NCI-H82 treated with DMSO at 0.1 percent for 48 hours (cell line): ENCODE measurements around the gene ASIC1.

Source experiments
- DNase-seq: peaks from one replicate; lab custom pipeline; 2025; ENCODE audit not compliant: unreplicated experiment; lab: John Stamatoyannopoulos, UW

ASIC1 gene

DNA sequence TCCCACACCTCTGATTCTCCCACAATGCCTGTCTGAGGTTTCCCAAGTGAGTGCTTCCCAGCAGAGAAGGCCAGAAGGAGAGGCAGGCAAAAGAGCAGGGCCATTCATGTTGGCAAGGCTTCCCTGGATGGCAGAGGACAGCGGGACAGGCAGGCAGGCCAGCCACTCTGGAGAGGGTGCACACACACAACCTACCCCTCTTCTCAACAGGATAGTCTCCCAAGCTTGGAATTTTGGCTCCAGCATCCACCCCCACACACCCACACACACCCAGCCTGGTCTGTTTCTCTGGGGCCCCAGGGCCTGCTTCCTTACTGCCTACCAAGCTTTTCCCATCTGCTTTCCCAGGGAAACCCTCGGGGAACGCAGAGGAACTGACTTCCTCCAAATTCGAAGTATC is 16.7 kb upstream of the ASIC1 start:
- no peak for DNase-seq

DNA sequence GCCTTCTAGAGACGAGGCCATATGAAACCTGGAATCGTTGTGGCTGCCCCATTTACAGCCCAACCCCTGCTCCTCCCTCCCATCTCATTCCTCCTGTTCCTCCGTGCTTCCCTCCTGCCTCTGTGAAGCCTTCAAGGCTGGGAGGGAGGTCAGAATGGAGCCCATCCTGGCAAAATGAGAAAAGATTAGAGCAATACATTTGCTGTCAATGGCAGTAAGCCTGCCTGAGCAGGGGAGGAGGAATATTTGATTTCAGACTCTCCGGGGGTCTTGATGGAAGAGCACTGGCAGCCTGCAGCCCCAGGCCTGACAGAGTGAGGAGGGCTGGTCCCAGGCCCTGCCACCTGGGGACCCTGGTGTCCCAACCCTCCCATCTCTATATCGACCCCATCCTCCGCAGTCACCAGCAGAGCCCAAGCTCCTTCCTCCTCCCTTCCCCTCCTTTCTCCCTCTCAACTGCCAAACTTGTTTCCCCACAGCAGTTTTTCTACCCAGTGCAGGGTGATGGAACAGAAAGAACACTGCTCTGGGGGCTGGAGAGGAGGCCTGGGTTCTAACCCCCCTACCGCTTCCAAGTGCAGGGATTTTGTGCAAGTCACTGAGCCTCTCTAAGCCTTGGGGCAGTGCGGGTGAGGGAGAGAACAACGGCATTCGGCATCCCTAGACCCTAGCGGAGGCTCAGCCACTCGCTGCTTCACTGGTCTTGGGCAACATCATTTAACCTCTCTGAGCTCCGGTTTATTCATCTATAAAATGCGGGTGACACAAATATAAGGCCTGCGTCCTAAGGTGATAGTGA is 16.1 kb upstream of the ASIC1 start:
- no peak for DNase-seq

DNA sequence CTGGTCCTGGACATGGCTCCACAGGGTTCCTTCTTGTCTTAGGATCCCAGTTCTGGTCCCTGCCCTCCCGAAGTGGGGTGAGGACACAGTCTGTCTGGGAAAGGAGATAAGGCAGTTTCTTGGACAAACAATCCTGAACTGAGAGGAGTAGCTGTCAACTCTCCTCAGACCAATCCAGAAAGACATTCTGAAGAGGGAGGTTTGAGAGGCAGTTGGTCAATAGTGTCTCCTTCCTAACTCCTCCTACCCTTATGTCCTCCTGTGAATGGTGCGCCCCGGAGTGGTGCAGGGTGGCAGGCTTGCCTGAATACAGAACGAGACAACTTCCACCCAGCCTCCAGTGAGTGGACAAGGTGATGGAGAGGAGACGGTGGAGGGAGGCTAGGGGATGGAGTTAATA is 15.4 kb upstream of the ASIC1 start:
- no peak for DNase-seq

DNA sequence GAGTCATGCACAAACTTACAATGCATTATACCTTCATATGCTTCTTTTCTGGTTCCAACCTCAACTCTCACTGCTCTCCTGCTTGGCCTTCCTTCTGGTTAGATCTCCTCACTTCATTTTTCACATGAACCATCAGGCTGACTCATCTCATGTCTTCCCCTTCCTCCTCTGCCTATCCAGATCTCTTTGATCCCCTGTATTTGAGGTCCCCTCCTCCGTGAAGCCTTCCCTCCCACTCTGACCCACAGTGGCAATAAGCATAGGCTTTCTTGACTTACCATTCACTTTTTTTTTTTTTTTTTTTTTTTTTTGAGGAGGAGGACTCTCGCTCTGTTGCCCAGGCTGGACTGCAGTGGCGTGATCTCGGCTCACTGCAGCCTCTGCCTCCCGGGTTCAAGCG is 14.7 kb upstream of the ASIC1 start:
- DNase-seq: no peak

DNA sequence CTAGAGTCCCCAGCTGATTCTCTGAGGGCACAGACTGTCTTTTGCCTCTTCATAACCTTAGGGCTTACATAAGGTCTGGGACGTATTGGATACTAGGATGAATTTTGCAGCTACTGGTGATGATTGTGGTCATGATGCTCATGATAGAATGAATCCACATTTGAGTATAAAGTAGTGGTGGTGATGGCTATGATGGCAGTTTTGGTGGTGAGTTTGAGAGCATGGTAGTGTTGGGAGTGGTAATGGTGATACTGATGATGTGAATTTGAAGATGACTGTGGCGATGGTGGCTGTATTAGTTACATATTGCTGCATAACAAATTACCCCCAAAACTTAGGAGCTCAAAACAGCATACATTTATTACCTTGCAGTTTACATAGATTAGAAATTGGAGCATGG is 14.1 kb upstream of the ASIC1 start:
- no peak for DNase-seq

DNA sequence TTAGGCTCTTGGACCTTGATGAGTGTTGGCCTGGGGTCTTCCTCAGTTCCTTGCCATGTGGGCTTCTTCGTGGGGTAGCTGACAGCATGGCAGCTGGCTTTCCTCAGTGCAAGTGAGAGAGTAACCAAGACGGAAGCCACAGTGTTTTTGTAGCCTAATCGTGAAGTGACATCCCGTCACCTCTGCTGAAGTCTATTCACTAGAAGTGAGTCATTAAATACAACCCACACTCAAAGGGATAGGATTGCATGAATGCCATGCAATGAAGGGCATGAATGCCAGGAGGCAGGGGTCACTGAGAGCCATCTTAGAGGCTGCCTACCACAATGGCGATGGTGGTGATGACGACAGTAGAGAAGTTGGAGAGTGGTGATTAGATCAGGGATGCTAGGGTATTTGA is 13.5 kb upstream of the ASIC1 start:
- DNase-seq: no peak

DNA sequence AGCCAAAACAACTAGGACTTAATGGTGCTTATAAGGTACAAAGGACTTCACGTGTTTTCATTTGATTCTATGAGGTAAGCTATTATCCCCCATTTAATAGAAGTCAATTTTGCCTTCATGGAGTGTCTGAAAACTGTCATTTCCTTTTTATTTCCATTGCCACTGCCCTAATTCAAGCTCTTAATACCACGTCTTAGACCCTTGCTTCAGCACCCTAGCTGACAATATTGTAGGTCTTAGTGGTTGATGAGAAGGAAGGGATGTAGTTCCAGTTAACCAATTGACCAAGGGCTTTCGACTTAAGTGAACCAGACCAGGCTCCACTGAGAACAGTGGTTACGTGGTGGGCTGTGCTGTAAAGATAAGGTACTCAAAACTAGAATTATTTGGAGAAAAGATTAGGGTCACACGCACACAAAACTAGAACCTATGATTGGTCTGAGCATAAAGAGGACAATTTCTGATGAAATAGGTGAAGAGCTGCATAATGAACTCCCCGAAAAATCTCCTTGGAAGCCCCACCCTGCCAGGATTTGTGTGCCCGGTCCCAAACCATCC is 9.6 kb upstream of the ASIC1 start:
- DNase-seq: no peak

DNA sequence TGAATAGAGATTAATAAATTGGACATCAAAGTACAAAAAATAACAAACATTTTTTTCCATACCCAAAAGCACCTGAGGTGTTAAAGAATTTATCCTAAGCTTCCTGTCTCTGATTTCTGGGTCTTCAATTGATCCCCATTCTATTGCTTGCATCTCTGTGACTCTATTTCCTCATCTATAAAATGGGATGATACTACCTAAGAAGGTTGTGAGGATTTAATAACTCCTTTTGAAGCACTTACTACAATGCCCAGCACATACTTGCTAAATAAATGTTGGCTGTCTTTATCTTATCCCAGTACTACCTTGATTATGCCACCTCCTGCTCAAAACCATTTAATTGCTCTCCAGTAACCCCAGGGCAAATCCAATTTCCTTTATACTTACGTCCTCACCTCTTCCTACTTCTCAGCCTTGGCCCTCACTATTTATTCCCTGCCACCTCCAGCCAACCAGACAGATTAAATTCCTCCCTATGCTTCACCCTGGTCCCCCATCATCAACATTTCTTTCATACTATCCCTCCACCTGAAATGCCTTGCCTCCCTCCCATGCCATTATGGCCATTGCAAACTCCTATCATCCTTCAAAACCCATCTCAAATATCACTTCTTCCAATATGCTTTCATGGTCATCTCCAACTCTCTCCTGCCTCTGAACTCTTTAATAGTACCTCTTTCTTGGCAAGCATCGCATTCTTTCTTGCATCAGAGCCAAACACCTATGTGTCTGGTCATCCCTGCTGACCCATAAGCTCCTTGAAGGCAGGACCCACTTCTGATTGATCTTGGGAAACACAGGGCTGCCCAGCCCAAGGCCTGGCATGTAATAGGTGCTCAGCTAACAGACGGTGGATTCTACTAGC is 7.9 kb upstream of the ASIC1 start:
- DNase-seq: peak; percentile 20

DNA sequence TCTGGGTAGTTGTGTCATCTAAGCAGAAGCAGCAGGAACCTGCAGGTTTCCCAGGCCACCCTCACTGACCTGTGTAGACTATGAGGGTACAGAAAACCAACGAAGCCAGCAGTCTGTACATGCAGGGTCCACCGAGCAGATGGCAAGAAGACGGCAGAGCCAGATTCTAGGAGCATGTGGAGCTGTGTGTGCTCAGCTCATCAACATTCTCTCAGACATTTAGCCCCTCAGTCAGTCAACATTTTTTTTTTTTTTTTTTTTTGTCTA is 7.3 kb upstream of the ASIC1 start:
- no peak for DNase-seq

DNA sequence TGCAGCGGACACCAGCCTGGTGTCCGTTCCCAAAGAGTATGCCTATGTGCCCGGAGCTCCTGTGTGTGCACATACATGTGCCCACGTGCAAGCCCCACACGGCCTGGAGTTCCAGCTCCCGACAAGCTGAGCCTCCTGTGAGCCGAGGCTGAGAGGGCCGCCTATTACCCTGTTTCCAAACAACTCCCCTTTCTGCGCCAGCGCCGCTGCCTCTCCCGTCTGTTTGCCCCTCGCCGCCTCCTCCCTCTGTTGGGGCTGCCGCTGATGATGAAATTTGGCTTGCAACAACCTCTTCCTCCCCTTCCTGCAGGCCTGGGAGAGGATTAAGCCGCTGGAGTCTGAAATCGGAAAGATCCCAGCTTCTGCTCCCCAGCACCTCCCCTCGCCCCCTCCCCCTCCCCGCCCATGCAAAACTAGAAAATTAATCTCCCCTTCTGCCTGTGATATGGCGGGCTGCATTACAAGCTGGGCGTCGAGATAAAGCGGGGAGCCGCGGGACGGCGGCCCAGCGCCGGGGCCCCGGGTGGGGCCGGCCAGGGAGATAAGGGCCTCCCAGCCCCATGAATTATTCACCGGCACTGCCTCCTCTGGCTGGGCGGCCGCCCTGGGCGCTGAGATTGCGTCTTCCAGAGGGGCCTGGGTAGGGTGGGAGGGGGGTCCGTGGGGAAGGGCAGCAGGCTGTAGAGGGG is 6.8 kb upstream of the ASIC1 start:
- DNase-seq: peak; percentile 66

DNA sequence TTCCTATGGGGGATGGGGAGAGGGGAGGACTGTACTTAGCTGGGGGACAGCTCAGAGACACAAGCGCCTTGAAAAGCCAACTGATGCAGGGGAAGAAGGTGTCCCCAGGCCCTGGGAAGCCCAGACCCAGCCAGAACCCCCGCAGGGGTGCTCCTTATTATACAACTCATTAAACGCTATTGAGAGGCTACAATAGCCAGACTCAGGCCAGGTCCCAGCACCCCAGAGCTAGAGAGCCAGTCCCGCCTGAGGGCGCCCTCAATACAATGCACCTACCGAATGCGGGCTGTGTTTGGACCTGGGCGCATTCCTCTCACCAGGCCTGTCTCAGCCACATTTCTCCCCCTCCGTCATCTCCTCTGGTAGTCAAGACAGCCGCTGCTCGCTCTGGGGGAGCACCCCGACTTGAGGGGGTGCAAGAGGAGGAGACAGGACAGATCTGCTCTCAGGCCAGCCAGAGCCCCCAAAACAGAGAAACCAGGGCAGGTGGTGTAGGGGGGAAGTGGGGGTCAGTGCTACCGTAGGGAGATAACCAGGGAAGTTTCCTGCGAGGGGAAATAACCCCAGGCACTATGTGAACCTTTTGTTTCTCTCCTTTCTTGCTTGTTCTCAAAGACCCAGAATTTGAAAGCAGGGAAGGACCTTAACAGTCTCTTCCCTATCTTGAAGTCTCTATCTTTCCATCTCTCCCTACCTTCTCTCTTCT is 6.1 kb upstream of the ASIC1 start:
- no peak for DNase-seq

DNA sequence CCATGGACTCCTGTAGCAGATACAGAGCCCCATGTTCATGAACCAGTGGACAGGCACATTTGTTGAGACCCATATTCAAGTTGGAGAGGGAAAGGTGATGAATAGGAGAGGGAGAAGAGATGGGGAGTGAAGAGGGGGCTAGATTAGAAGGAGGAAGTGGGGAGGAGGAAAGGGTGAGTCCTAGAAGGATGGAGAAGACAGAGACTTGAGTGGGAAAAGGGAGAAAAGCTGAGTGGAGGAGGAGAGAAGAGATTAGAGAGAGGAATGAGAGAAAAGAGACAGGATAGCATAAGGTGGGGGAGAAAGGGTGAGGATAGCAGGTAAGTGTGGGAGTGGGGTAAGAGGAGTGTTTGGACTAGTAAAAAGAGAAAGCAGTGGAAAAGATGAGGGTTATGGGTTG is 4.9 kb upstream of the ASIC1 start:
- DNase-seq: no peak

DNA sequence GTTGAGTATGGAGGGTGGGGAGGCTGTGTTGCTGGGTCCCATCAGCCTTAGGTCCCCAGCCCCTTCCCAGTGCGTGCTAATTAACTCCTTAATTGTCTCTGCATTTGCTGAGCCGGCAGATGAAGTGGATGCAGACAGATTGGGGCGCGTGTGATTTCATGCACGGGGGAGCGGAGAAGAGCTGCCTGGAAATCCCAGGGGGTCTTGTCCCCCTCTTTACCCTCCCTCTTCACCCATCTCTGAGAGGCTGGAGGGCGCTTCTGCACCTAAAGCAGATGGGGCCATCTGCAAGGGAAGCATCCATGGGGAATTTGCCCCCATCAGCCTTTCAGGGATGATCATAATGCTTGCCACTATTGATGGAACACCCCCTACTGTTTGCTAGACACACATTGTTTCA is 4.4 kb upstream of the ASIC1 start:
- no peak for DNase-seq

DNA sequence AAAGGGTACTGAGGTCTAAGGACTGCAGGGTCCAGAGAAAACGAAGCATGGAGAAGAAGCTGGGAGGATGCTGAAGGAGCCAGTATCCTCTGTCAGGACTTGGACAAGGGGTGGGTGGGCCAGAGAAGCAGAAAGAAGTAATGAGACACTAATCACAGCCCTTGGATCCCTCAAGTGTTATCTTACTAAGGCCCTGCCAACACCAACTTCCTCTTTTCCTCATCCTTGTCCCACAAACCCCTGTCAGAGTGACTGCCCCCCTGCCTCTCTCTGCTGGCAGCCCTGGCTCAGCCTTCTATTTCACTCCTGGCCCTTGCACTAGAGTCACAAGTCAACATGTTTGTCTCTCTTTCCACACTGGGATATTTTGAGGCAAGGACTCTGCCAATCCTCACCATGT is 3.8 kb upstream of the ASIC1 start:
- no peak for DNase-seq

DNA sequence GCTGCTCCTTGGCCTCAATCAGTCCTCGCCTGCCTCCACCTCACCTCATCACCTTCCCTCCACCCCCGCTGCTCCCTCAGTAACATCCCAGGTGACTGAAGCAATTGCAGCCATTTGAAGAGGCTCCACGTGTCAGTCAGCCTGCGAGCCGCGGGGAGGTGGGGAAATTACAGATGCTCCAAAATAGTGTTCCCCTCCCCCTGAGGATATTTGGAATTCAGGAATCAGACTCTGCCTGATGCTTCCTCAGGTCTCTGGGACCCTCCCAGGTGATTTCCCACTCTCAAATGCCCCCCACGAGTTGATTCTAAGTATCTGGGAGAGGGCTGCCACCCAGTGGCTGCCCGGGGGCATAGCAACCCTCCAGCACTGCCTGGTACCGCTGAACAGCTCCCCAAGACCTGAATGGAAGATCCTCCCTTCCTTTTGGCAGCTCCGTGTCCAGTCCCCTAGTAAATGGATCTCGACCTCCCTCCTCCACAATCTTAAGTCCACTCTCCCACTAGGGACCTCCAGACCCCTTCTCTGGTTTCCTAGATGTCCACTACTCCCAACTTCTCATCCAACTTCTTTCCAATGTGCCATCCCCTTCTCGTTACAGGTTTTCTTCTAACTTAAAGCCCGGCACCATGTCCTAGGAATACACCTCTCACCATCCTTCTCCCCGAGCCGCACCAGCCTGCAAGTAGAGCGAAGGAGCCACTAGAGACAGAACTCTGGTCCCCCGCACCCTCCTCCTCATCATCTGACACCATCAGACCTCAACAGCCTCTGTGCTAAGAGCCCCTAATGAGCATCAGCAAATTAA is 1.4 kb upstream of the ASIC1 start:
- peak; percentile 35 for DNase-seq

DNA sequence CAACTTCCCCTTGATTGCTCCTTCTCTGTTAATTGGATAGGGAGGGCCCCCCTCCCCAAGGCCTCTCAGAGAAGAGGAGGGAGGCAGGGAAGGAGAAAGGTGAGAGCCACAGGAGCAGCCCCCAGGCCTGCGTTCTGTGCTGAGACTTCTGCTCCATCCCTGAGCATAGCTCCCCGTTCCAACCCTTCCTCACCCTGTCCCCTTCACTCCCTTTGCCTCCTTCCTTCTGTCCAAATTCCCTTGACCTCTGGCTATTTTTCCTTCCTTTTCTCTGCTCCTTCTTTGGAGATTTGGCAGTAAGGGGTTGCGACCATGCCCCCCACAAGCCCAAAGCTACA is 788 bp upstream of the ASIC1 start:
- no peak for DNase-seq

DNA sequence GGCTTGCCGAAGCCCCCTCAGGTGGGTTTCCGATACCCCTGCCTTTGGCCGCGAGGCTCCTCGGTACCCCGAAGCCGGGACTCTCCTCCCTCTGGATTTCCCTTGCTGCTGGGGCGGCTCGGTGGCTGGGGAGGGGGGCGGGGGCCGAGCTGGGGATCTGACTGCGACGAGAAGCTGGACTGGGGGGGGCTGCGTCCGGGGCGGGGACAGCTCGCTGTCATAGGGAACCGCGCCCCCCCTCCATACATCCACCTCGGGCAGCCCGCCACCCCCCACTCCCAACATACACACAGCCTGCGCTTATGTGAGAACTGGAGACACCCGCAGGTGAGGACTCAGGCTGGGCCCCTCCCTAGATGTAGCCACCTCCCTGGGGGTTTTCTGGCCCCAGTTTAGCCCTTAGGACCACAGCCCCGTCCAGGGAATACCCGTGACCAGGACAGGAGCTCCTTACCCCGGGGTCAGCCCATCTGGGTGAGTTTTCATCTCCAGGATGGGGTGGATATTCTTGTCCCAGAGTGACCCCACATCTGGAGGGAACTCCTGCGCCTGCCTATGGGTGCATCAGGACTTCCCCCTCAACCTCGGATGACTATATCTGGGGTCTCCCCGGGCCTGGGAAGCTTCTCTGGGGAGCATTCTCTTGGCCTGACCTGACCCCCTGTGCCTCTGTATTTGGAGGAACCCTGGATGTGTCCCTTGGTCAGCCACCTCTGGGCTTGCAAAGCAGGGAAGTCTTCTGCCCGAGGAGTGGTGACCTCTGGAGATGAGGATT is 687 bp downstream of the ASIC1 start:
- DNase-seq: no peak

DNA sequence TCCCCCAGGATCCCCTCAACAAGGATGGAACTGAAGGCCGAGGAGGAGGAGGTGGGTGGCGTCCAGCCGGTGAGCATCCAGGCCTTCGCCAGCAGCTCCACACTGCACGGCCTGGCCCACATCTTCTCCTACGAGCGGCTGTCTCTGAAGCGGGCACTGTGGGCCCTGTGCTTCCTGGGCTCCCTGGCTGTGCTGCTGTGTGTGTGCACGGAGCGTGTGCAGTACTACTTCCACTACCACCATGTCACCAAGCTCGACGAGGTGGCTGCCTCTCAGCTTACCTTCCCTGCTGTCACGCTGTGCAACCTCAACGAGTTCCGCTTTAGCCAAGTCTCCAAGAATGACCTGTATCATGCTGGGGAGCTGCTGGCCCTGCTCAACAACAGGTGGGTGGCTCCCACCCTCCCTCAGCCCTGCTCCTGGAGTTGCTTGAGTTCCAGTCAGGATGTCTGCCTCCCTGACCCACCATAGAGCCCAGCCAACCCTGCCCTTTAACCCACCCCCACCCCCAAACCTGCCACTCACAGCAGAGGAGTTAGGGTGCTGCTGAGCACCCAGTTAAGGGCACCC is 1.4 kb downstream of the ASIC1 start:
- no peak for DNase-seq

DNA sequence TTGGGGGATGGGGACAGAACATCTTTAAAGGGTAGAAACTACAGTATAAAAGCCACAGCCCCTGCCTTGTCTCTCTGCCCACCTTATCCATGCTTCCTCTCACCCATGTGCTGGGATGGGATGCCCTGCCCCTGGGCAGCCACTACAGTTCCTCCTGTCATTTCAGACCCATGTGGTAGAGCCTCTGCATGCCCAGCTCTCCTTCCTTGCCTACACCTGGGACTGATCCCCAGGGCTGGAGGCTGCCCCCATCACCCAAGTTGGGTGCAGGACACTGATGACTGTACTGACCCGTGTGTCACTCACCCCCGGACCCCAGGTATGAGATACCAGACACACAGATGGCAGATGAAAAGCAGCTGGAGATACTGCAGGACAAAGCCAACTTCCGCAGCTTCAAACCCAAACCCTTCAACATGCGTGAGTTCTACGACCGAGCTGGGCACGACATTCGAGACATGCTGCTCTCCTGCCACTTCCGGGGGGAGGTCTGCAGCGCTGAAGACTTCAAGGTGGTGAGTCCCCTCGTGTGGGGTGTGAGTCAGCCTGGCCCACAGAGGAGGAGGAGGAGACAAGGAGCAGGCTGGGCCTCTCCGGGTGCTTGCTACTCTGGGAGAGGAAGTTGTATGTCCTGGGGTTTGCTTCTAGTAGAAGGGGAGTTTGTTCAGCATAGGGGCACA is 2.2 kb downstream of the ASIC1 start:
- no peak for DNase-seq
